ENCODE measurements around the gene CARMIL1.
A peak's percentile ranks its signal among the peaks of the same experiment; 100 is the strongest.

Gene CARMIL1

DNA sequence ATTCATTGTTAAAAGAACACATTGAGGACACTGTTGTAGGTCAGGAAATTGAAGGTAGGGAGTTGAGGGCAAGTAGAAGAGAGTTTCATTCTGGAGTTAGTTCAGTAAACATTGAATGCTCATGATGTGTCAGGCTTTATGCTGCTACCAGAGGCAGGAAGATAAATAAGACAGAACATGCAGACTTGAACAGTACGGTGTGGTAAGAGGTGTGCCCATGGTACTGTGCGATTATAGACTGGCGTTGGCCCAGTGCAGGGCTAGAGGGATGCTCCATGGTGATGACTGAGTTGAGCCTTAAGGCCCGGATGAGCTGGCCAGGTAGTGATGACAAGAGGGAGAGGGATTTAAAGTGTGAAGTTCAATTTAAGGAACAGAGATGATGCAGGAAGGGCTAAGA is 50.8 kb downstream of the CARMIL1 start:
- peak; percentile 63; the same call in 2 of the 3 replicates for ATAC-seq (ENCODE audit: low read depth)
- TF ChIP-seq, protein P1, sequence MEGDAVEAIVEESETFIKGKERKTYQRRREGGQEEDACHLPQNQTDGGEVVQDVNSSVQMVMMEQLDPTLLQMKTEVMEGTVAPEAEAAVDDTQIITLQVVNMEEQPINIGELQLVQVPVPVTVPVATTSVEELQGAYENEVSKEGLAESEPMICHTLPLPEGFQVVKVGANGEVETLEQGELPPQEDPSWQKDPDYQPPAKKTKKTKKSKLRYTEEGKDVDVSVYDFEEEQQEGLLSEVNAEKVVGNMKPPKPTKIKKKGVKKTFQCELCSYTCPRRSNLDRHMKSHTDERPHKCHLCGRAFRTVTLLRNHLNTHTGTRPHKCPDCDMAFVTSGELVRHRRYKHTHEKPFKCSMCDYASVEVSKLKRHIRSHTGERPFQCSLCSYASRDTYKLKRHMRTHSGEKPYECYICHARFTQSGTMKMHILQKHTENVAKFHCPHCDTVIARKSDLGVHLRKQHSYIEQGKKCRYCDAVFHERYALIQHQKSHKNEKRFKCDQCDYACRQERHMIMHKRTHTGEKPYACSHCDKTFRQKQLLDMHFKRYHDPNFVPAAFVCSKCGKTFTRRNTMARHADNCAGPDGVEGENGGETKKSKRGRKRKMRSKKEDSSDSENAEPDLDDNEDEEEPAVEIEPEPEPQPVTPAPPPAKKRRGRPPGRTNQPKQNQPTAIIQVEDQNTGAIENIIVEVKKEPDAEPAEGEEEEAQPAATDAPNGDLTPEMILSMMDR (IDR thresholded peaks at IDR 0.05; ENCODE audit: poor library complexity, severe bottlenecking) = no peak
- Histone ChIP-seq H3K27ac (ENCODE audit: poor library complexity, severe bottlenecking) (no peak overlapping the region), H3K27me3 (ENCODE audit: insufficient read depth, poor library complexity, severe bottlenecking) (no peaks in the 10 kb centered on the region), H3K4me3 (ENCODE audit: severe bottlenecking) (no peak overlapping the region), H3K4me1 (ENCODE audit: insufficient read depth, poor library complexity, severe bottlenecking) (no peaks in the 10 kb centered on the region), H3K36me3 (ENCODE audit: low read depth) (no peaks in the 10 kb centered on the region), H3K9me3 (ENCODE audit: severe bottlenecking) (no peaks in the 10 kb centered on the region)
- DNase-seq (ENCODE audit: low spot score) = no peak

GRCh38 chr6:25330796-25331685 is 51.9 kb downstream of the CARMIL1 start:
- H3K27ac ChIP-seq (ENCODE audit: poor library complexity, severe bottlenecking) = no peak overlapping the region
- H3K9me3 ChIP-seq (ENCODE audit: severe bottlenecking) = no peaks in the 10 kb centered on the region
- no peak overlapping the region for H3K4me3 ChIP-seq (ENCODE audit: severe bottlenecking)
- ATAC-seq (ENCODE audit: low read depth) = 0 out of 3 replicates have a peak, but pooled peaks have one; percentile 31
- no peak for DNase-seq (ENCODE audit: low spot score)
- TF ChIP-seq, protein P1 (IDR thresholded peaks at IDR 0.05; ENCODE audit: poor library complexity, severe bottlenecking) = no peak
- no peaks in the 10 kb centered on the region for H3K27me3 ChIP-seq (ENCODE audit: insufficient read depth, poor library complexity, severe bottlenecking)
- no peaks in the 10 kb centered on the region for H3K4me1 ChIP-seq (ENCODE audit: insufficient read depth, poor library complexity, severe bottlenecking)
- H3K36me3 ChIP-seq (ENCODE audit: low read depth) = no peaks in the 10 kb centered on the region

GRCh38 chr6:25332165-25332564 is 53.0 kb downstream of the CARMIL1 start:
- DNase-seq (ENCODE audit: low spot score) = no peak
- TF ChIP-seq, protein P1 (IDR thresholded peaks at IDR 0.05; ENCODE audit: poor library complexity, severe bottlenecking) = no peak
- no peaks in the 10 kb centered on the region for H3K9me3 ChIP-seq (ENCODE audit: severe bottlenecking)
- no peak overlapping the region for H3K27ac ChIP-seq (ENCODE audit: poor library complexity, severe bottlenecking)
- no peak for ATAC-seq (ENCODE audit: low read depth)
- peaks cover 4% of the 10 kb centered on the region for H3K4me1 ChIP-seq (ENCODE audit: insufficient read depth, poor library complexity, severe bottlenecking)
- H3K36me3 ChIP-seq (ENCODE audit: low read depth) = no peaks in the 10 kb centered on the region
- H3K4me3 ChIP-seq (ENCODE audit: severe bottlenecking) = no peak overlapping the region
- no peaks in the 10 kb centered on the region for H3K27me3 ChIP-seq (ENCODE audit: insufficient read depth, poor library complexity, severe bottlenecking)

DNA sequence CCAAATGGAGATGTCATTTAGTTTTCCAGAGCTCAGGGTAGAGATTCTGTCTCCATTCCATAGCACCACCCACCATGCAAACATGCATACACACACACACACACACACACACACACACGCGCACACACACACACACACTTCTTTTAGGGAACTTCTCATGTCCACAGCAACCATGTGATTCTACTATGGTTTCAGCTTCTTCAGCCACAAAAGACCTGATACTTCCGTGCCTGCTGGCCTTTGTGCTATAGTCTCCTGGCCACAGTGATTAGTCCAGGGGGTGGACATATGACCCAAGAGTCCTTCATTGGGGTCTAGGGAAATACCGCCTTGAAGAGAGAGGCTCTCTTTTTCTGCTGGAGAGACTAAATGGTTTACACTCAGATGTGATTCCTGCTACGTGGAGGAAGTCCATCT is 53.5 kb downstream of the CARMIL1 start:
- ATAC-seq (ENCODE audit: low read depth) = no peak
- Histone ChIP-seq H3K27me3 (ENCODE audit: insufficient read depth, poor library complexity, severe bottlenecking) (no peaks in the 10 kb centered on the region), H3K9me3 (ENCODE audit: severe bottlenecking) (no peaks in the 10 kb centered on the region), H3K36me3 (ENCODE audit: low read depth) (no peaks in the 10 kb centered on the region), H3K27ac (ENCODE audit: poor library complexity, severe bottlenecking) (no peak overlapping the region), H3K4me3 (ENCODE audit: severe bottlenecking) (no peak overlapping the region), H3K4me1 (ENCODE audit: insufficient read depth, poor library complexity, severe bottlenecking) (peaks cover 4% of the 10 kb centered on the region)
- TF ChIP-seq, protein P1 (IDR thresholded peaks at IDR 0.05; ENCODE audit: poor library complexity, severe bottlenecking) = no peak
- no peak for DNase-seq (ENCODE audit: low spot score)

GRCh38 chr6:25333471-25333870 is 54.3 kb downstream of the CARMIL1 start:
- Histone ChIP-seq H3K27me3 (ENCODE audit: insufficient read depth, poor library complexity, severe bottlenecking) (no peaks in the 10 kb centered on the region), H3K4me1 (ENCODE audit: insufficient read depth, poor library complexity, severe bottlenecking) (peaks cover 4% of the 10 kb centered on the region), H3K9me3 (ENCODE audit: severe bottlenecking) (no peaks in the 10 kb centered on the region), H3K4me3 (ENCODE audit: severe bottlenecking) (no peak overlapping the region), H3K36me3 (ENCODE audit: low read depth) (no peaks in the 10 kb centered on the region), H3K27ac (ENCODE audit: poor library complexity, severe bottlenecking) (no peak overlapping the region)
- DNase-seq (ENCODE audit: low spot score) (no peak), ATAC-seq (ENCODE audit: low read depth) (no peak)
- TF ChIP-seq, protein P1 (IDR thresholded peaks at IDR 0.05; ENCODE audit: poor library complexity, severe bottlenecking) = no peak
